H9 (cell line): ENCODE measurements around the gene SCUBE3. TPM values are rescaled to one million over a fixed set of nuclear protein-coding genes. Genes with fewer than 3 reads are reported as not detected.

ENCODE experiments used
- DNase-seq: peaks from one replicate; pipeline ENCODE4 v3.0.0-alpha.2; 2017
- H2AFZ ChIP-seq: one replicate; pipeline ENCODE4 v1.6.1; 2013; ENCODE audit warnings: mild to moderate bottlenecking, low read length, control low read depth, moderate library complexity
- H2AK5ac ChIP-seq: 2 replicates; pipeline ENCODE4 v1.6.1; 2013; ENCODE audit warnings: low read length, control low read depth, mixed read lengths; ENCODE audit not compliant: insufficient read length
- H2BK120ac ChIP-seq: one replicate; pipeline ENCODE4 v1.6.1; 2013; ENCODE audit warnings: low read depth, mild to moderate bottlenecking, low read length, control low read depth, inconsistent platforms; ENCODE audit not compliant: poor library complexity, severe bottlenecking
- H2BK12ac ChIP-seq: 2 replicates; pipeline ENCODE4 v1.6.1; 2013; ENCODE audit warnings: low read length, control low read depth, mixed read lengths, low read depth; ENCODE audit not compliant: insufficient read length
- H2BK15ac ChIP-seq: 2 replicates; pipeline ENCODE4 v1.6.1; 2013; ENCODE audit warnings: low read depth, low read length, control low read depth
- H2BK20ac ChIP-seq: one replicate; pipeline ENCODE4 v1.6.1; 2013; ENCODE audit warnings: low read depth, mild to moderate bottlenecking, low read length, control low read depth, inconsistent platforms; ENCODE audit not compliant: poor library complexity, severe bottlenecking
- H2BK5ac ChIP-seq: 2 replicates; pipeline ENCODE4 v1.6.1; 2013; ENCODE audit warnings: low read length, control low read depth, mixed read lengths; ENCODE audit not compliant: insufficient read length
- H3K14ac ChIP-seq: 2 replicates; pipeline ENCODE4 v1.6.1; 2013; ENCODE audit warnings: low read length, control low read depth; ENCODE audit not compliant: insufficient read depth
- H3K18ac ChIP-seq: 2 replicates; pipeline ENCODE4 v1.6.1; 2013; ENCODE audit warnings: low read depth, mild to moderate bottlenecking, mixed read lengths, low read length, control low read depth; ENCODE audit not compliant: insufficient read length
- H3K23ac ChIP-seq: 2 replicates; pipeline ENCODE4 v1.6.1; 2013; ENCODE audit warnings: low read length, control low read depth, mixed read lengths, low read depth; ENCODE audit not compliant: insufficient read length
- H3K23me2 ChIP-seq: 2 replicates; pipeline ENCODE4 v1.6.1; 2013; ENCODE audit warnings: low read depth, mild to moderate bottlenecking, mixed read lengths, low read length, control low read depth; ENCODE audit not compliant: insufficient read length, poor library complexity, severe bottlenecking
- H3K27ac ChIP-seq: 2 replicates; pipeline ENCODE4 v1.5.1; 2013; ENCODE audit warnings: low read length, control low read depth, mixed read lengths, low read depth; ENCODE audit not compliant: insufficient read length
- H3K27me3 ChIP-seq: 2 replicates; pipeline ENCODE4 v1.6.1; 2013; ENCODE audit warnings: low read length, control low read depth, inconsistent platforms; ENCODE audit not compliant: insufficient read depth
- H3K4ac ChIP-seq: 2 replicates; pipeline ENCODE4 v1.6.1; 2013; ENCODE audit warnings: low read depth, mild to moderate bottlenecking, control low read depth, inconsistent platforms, low read length, moderate library complexity
- H3K4me1 ChIP-seq: 2 replicates; pipeline ENCODE4 v1.6.1; 2013; ENCODE audit warnings: low read length, control low read depth, inconsistent platforms; ENCODE audit not compliant: insufficient read depth
- H3K4me2 ChIP-seq: 2 replicates; pipeline ENCODE4 v1.6.1; 2013; ENCODE audit warnings: low read length, control low read depth, mixed read lengths; ENCODE audit not compliant: insufficient read length, insufficient read depth
- H3K56ac ChIP-seq: 2 replicates; pipeline ENCODE4 v1.6.1; 2013; ENCODE audit warnings: low read depth, mild to moderate bottlenecking, mixed read lengths, low read length, control low read depth; ENCODE audit not compliant: insufficient read length
- H3K79me1 ChIP-seq: 2 replicates; pipeline ENCODE4 v1.6.1; 2013; ENCODE audit warnings: low read depth, mild to moderate bottlenecking, moderate library complexity, low read length, control low read depth, inconsistent platforms; ENCODE audit not compliant: insufficient read depth, poor library complexity, severe bottlenecking
- H3K79me2 ChIP-seq: 2 replicates; pipeline ENCODE4 v1.6.1; 2013; ENCODE audit warnings: low read length, control low read depth, inconsistent platforms; ENCODE audit not compliant: insufficient read depth
- H3K9ac ChIP-seq: 2 replicates; pipeline ENCODE4 v1.6.1; 2013; ENCODE audit warnings: low read length, control low read depth, mixed read lengths; ENCODE audit not compliant: insufficient read length; ENCODE audit errors: extremely low read depth
- H3K9me3 ChIP-seq: one replicate; pipeline ENCODE4 v1.6.1; 2013; ENCODE audit warnings: low read depth, low read length, inconsistent platforms; ENCODE audit not compliant: control insufficient read depth
- H3T11ph ChIP-seq: one replicate; pipeline ENCODE4 v1.6.1; 2013; ENCODE audit warnings: mild to moderate bottlenecking, low read length, control low read depth, inconsistent platforms
- H4K20me1 ChIP-seq: one replicate; pipeline ENCODE4 v1.6.1; 2013; ENCODE audit not compliant: control insufficient read depth, insufficient read length, insufficient read depth
- H4K5ac ChIP-seq: 2 replicates; pipeline ENCODE4 v1.6.1; 2013; ENCODE audit warnings: low read depth, mild to moderate bottlenecking, mixed read lengths, low read length, control low read depth; ENCODE audit not compliant: insufficient read length
- H4K8ac ChIP-seq: replicated peaks from 2 replicates; pipeline ENCODE4 v1.6.1; 2013; ENCODE audit warnings: low read length, control low read depth, mixed read lengths, low read depth; ENCODE audit not compliant: insufficient read length
- H4K91ac ChIP-seq: 2 replicates; pipeline ENCODE4 v1.6.1; 2013; ENCODE audit warnings: low read depth, mild to moderate bottlenecking, moderate library complexity, mixed read lengths, low read length, control low read depth; ENCODE audit not compliant: insufficient read length
- H3K27ac Mint-ChIP-seq, 3 experiments: 2 replicates in 2 of 3; 3 replicates in 1 of 3; pipeline ENCODE4 v1.8.0; 2020 to 2021; ENCODE audit warnings: mixed read lengths in 3 of 3, mild to moderate bottlenecking in 1 of 3, moderate library complexity in 1 of 3
- H3K27me3 Mint-ChIP-seq: 2 replicates; pipeline ENCODE4 v1.8.0; 2021; ENCODE audit warnings: low read depth, mild to moderate bottlenecking, moderate library complexity, mixed read lengths
- H3K36me3 Mint-ChIP-seq, 3 experiments: 2 replicates in 2 of 3; 3 replicates in 1 of 3; pipeline ENCODE4 v1.8.0; 2020 to 2021; ENCODE audit warnings: low read depth in 3 of 3, mixed read lengths in 3 of 3; ENCODE audit not compliant: insufficient read depth in 1 of 3
- H3K4me1 Mint-ChIP-seq, 2 experiments: 2 replicates each; pipeline ENCODE4 v1.8.0; 2020; ENCODE audit warnings: mixed read lengths in 2 of 2
- H3K4me3 Mint-ChIP-seq, 2 experiments: 2 replicates in 1 of 2; 3 replicates in 1 of 2; pipeline ENCODE4 v1.8.0; 2020 to 2021; ENCODE audit warnings: mild to moderate bottlenecking in 2 of 2, mixed read lengths in 2 of 2, moderate library complexity in 1 of 2
- H3K9me3 Mint-ChIP-seq, 2 experiments: 2 replicates in 1 of 2; 3 replicates in 1 of 2; pipeline ENCODE4 v1.8.0; 2020; ENCODE audit warnings: mild to moderate bottlenecking in 2 of 2, mixed read lengths in 2 of 2, moderate library complexity in 1 of 2
- CTCF ChIP-seq: fragments of 200-600 bp; sonication (generic); conservative IDR thresholded peaks from 3 replicates; pipeline ENCODE4 v1.8.0; 2021; ENCODE audit warnings: antibody characterized with exemption, mild to moderate bottlenecking
- WGBS: extraction: QIAGEN DNeasy Blood & Tissue Kit; methylation state at CpG from one replicate; pipeline ENCODE4 v1.1.7; 2013; ENCODE audit warnings: missing lambda C conversion rate, low lambda C conversion rate, mixed read lengths; ENCODE audit not compliant: insufficient read length; ENCODE audit errors: extremely low coverage; 5-methylcytosine and 5-hydroxymethylcytosine counted together
- total RNA-seq: library from RNA; stranded (reverse); gene quantifications from 2 replicates; pipeline ENCODE4 v1.2.1, GENCODE V29; 2021

The SCUBE3 gene
- total RNA-seq, 1 experiment from 2014 or later, result 2.7 TPM

GRCh38 chr6:35291491-35291890, 77.7 kb downstream of the SCUBE3 start:
- no CpG with 5 or more reads among the region's 13 CpGs for WGBS
- no peak overlapping the region for H2BK15ac ChIP-seq

More at GRCh38 chr6:35291491-35291890, 77.7 kb downstream of the SCUBE3 start:
- no peak overlapping the region for H2AK5ac ChIP-seq
- H3K79me1 ChIP-seq, result no peaks in the 10 kb centered on the region
- Mint-ChIP-seq H3K27me3 (no peaks in the 10 kb centered on the region), H3K27ac (peak overlapping the region in 1 of 3 experiments; percentile 81; a peak in 1 of 7 replicates), H3K36me3 (peaks cover 5 to 56% (median 53%) of the 10 kb centered on the region in 3 experiments; a peak in 6 of 7 replicates), H3K4me3 (no peak overlapping the region), H3K4me1 (no peaks in the 10 kb centered on the region), H3K9me3 (no peaks in the 10 kb centered on the region)
- H4K5ac ChIP-seq, result no peak overlapping the region
- no peak overlapping the region for H3K14ac ChIP-seq
- no peak overlapping the region for H3T11ph ChIP-seq
- H3K9ac ChIP-seq, result no peak overlapping the region
- H4K20me1 ChIP-seq, result no peaks in the 10 kb centered on the region
- no peaks in the 10 kb centered on the region for H3K23me2 ChIP-seq
- H2AFZ ChIP-seq, result no peak overlapping the region
- no peak overlapping the region for H2BK20ac ChIP-seq
- TF ChIP-seq CTCF, result no peak
- H3K18ac ChIP-seq, result no peak overlapping the region
- H2BK5ac ChIP-seq, result no peak overlapping the region
- no peaks in the 10 kb centered on the region for H3K79me2 ChIP-seq
- H3K4me2 ChIP-seq, result no peak overlapping the region
- no peaks in the 10 kb centered on the region for H3K9me3 ChIP-seq
- H2BK12ac ChIP-seq, result no peak overlapping the region
- no peaks in the 10 kb centered on the region for H3K4me1 ChIP-seq
- no peak overlapping the region for H3K27ac ChIP-seq
- H3K27me3 ChIP-seq, result no peaks in the 10 kb centered on the region
- no peak overlapping the region for H4K8ac ChIP-seq
- H2BK120ac ChIP-seq, result no peak overlapping the region
- no peak overlapping the region for H3K23ac ChIP-seq
- DNase-seq, result no peak
- no peak overlapping the region for H3K4ac ChIP-seq
- no peak overlapping the region for H4K91ac ChIP-seq
- no peak overlapping the region for H3K56ac ChIP-seq
